Stimulated activated naive CD4-positive, alpha-beta T cell treated with Interleukin-2 at 50 U/mL for 16 hours (primary cell): Measurements from ENCODE around the gene GEMIN7.
A peak's percentile ranks its signal among the peaks of the same experiment; 100 is the strongest.

ENCODE experiments used
- DNase-seq: peaks from one replicate; lab custom pipeline; 2025; lab: John Stamatoyannopoulos, UW

The GEMIN7 gene

GRCh38 chr19:45079063-45079910 lies at the start of gene GEMIN7:
GEMIN7 (plus strand) TSS chr19:45079260; CDS start chr19:45090115, 10,855 bp downstream.
- DNase-seq: peak; percentile 77

GRCh38 chr19:45030825-45031224 lies 48.2 kb upstream of the GEMIN7 start:
- DNase-seq: no peak

- no peak for DNase-seq
Measured at GRCh38 chr19:45032421-45032820, 46.6 kb upstream of the GEMIN7 start.

- no peak for DNase-seq
Measured at GRCh38 chr19:45035755-45036154, 43.3 kb upstream of the GEMIN7 start.

- DNase-seq: no peak
Measured at GRCh38 chr19:45037393-45038169, 41.5 kb upstream of the GEMIN7 start.

- DNase-seq: peak; percentile 86
Measured at GRCh38 chr19:45038931-45039893, 39.8 kb upstream of the GEMIN7 start, which contains the start of gene CLASRP. CLASRP (plus strand) TSS chr19:45039045; CDS start chr19:45040213, 1,168 bp downstream.

- no peak for DNase-seq
Measured at GRCh38 chr19:45040059-45040771, 38.8 kb upstream of the GEMIN7 start.

GRCh38 chr19:45041125-45041524 lies 37.9 kb upstream of the GEMIN7 start:
- no peak for DNase-seq

GRCh38 chr19:45045671-45046353 lies 33.2 kb upstream of the GEMIN7 start:
- no peak for DNase-seq

GRCh38 chr19:45046355-45046754 lies 32.7 kb upstream of the GEMIN7 start:
- DNase-seq: no peak

- DNase-seq: no peak
Measured at GRCh38 chr19:45047188-45047797, 31.8 kb upstream of the GEMIN7 start.

- DNase-seq: no peak
Measured at GRCh38 chr19:45049073-45049736, 29.9 kb upstream of the GEMIN7 start.

- DNase-seq: no peak
Measured at GRCh38 chr19:45050036-45050435, 29.0 kb upstream of the GEMIN7 start.

- DNase-seq: no peak
Measured at GRCh38 chr19:45051929-45052579, 27.0 kb upstream of the GEMIN7 start.

GRCh38 chr19:45056831-45057230 lies 22.2 kb upstream of the GEMIN7 start:
- no peak for DNase-seq

- DNase-seq: no peak
Measured at GRCh38 chr19:45057444-45057843, 21.6 kb upstream of the GEMIN7 start.

GRCh38 chr19:45058622-45059159 lies 20.4 kb upstream of the GEMIN7 start:
- no peak for DNase-seq

- DNase-seq: peak; percentile 76
Measured at GRCh38 chr19:45059258-45059965, 19.6 kb upstream of the GEMIN7 start.
